ENCODE measurements around the gene FGD6.

Gene FGD6

GRCh38 chr12:95057424-95057823 lies 159.8 kb downstream of the FGD6 start:
- CTCF ChIA-PET: no interaction called here
- POLR2A ChIA-PET: interaction anchor here (1.2 kb wide), 1 partner anchor 54 kb away, joined by 3 read pairs; the partner anchor contains the start of gene NDUFA12
- TF ChIP-seq SUZ12 (IDR thresholded peaks at IDR 0.05): no peak
- TF ChIP-seq LEF1 (IDR thresholded peaks at IDR 0.05; ENCODE audit: borderline replicate concordance): no peak
- TF ChIP-seq HDGF (IDR thresholded peaks at IDR 0.05; ENCODE audit: borderline replicate concordance): no peak
- TF ChIP-seq SP1 (IDR thresholded peaks at IDR 0.05): no peak
- no peak for TF ChIP-seq FOXA1 (IDR thresholded peaks at IDR 0.05)
- no peak for TF ChIP-seq ZNF384 (IDR thresholded peaks at IDR 0.05)
- TF ChIP-seq BHLHE40 (IDR thresholded peaks at IDR 0.05; ENCODE audit: borderline replicate concordance): no peak
- no peak for TF ChIP-seq FOXK2 (IDR thresholded peaks at IDR 0.05)
- TF ChIP-seq TARDBP (IDR thresholded peaks at IDR 0.05): no peak
- TF ChIP-seq NFRKB (IDR thresholded peaks at IDR 0.05): no peak
- no peak for DNase-seq (ENCODE audit: extremely low spot score)

GRCh38 chr12:95055057-95055456 lies 162.2 kb downstream of the FGD6 start:
- no peak for TF ChIP-seq ELF4 (IDR thresholded peaks at IDR 0.05)
- TF ChIP-seq FOXM1 (IDR thresholded peaks at IDR 0.05; ENCODE audit: borderline replicate concordance): no peak
- TF ChIP-seq PKNOX1 (IDR thresholded peaks at IDR 0.05): no peak
- no peak for TF ChIP-seq HDGF (IDR thresholded peaks at IDR 0.05; ENCODE audit: borderline replicate concordance)
- no peak for TF ChIP-seq CTBP1 (IDR thresholded peaks at IDR 0.05; ENCODE audit: borderline replicate concordance)
- no peak for TF ChIP-seq L3MBTL2 (conservative IDR thresholded peaks at IDR 0.05)
- no peak for TF ChIP-seq FOXA1 (IDR thresholded peaks at IDR 0.05)
- no peak for TF ChIP-seq TARDBP (IDR thresholded peaks at IDR 0.05)
- TF ChIP-seq ARNT (IDR thresholded peaks at IDR 0.05): no peak
- no peak for TF ChIP-seq ZNF384 (IDR thresholded peaks at IDR 0.05)
- TF ChIP-seq FOXK2 (IDR thresholded peaks at IDR 0.05): no peak
- TF ChIP-seq BHLHE40 (IDR thresholded peaks at IDR 0.05; ENCODE audit: borderline replicate concordance): no peak
- TF ChIP-seq LEF1 (IDR thresholded peaks at IDR 0.05; ENCODE audit: borderline replicate concordance): no peak
- TF ChIP-seq SP1 (IDR thresholded peaks at IDR 0.05): no peak
- no peak for TF ChIP-seq NFRKB (IDR thresholded peaks at IDR 0.05)
- TF ChIP-seq SUZ12 (IDR thresholded peaks at IDR 0.05): no peak
- POLR2A ChIA-PET: no interaction called here
- DNase-seq (ENCODE audit: extremely low spot score): no peak
- CTCF ChIA-PET: no interaction called here

DNA sequence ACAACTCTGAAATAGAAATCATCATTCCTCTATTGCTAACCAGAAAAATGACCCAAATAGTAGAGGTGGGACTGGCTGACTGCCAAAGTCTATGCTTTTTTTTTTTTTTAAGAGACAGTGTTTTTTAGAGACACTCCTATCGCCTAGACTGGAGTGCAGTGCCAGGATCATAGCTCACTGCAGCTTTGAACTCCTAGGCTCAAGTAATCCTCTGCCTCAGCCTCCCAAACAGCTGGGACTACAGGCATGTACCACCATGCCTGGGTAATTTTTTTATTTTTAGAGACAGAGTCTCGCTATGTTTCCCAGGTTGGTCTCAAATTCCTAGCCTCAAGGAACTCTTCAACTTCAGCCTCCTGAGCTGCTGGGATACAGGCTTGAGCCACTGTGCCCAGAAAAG lies 163.1 kb downstream of the FGD6 start:
- TF ChIP-seq CTBP1 (IDR thresholded peaks at IDR 0.05; ENCODE audit: borderline replicate concordance) (no peak), L3MBTL2 (conservative IDR thresholded peaks at IDR 0.05) (no peak), ARNT (IDR thresholded peaks at IDR 0.05) (no peak), HDGF (IDR thresholded peaks at IDR 0.05; ENCODE audit: borderline replicate concordance) (no peak), FOXM1 (IDR thresholded peaks at IDR 0.05; ENCODE audit: borderline replicate concordance) (no peak), FOXK2 (IDR thresholded peaks at IDR 0.05) (no peak), ZNF384 (IDR thresholded peaks at IDR 0.05) (no peak), FOXA1 (IDR thresholded peaks at IDR 0.05) (no peak), SP1 (IDR thresholded peaks at IDR 0.05) (no peak), SUZ12 (IDR thresholded peaks at IDR 0.05) (no peak), NFRKB (IDR thresholded peaks at IDR 0.05) (no peak), PKNOX1 (IDR thresholded peaks at IDR 0.05) (no peak), BHLHE40 (IDR thresholded peaks at IDR 0.05; ENCODE audit: borderline replicate concordance) (no peak), LEF1 (IDR thresholded peaks at IDR 0.05; ENCODE audit: borderline replicate concordance) (no peak), TARDBP (IDR thresholded peaks at IDR 0.05) (no peak), ELF4 (IDR thresholded peaks at IDR 0.05) (no peak)
- no peak for DNase-seq (ENCODE audit: extremely low spot score)
- ChIA-PET CTCF (no interaction called here), POLR2A (no interaction called here)

GRCh38 chr12:95051241-95051640 lies 166.0 kb downstream of the FGD6 start:
- CTCF ChIA-PET: no interaction called here
- TF ChIP-seq ARNT (IDR thresholded peaks at IDR 0.05): no peak
- no peak for TF ChIP-seq PKNOX1 (IDR thresholded peaks at IDR 0.05)
- TF ChIP-seq SUZ12 (IDR thresholded peaks at IDR 0.05): no peak
- no peak for TF ChIP-seq L3MBTL2 (conservative IDR thresholded peaks at IDR 0.05)
- TF ChIP-seq ELF4 (IDR thresholded peaks at IDR 0.05): no peak
- TF ChIP-seq HDGF (IDR thresholded peaks at IDR 0.05; ENCODE audit: borderline replicate concordance): no peak
- no peak for DNase-seq (ENCODE audit: extremely low spot score)
- POLR2A ChIA-PET: no interaction called here

DNA sequence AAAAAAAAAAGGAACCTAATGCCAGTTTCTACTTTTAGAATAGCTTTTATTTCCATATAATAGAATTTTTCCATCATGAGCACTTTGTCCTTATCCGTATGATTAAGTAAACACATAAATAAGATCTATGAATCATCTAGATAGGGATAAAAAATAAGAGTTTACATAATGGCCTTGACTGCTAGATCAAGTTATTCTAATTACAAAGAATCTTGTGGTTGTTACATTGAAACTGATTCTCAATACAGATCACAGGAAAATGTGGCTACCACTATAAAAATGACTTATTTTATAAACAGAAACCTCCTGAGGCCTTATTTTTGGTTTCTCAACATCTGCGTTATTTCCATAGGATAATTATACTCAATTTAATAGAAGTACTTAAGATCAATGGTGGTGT lies 179.4 kb downstream of the FGD6 start:
- no peak for DNase-seq (ENCODE audit: extremely low spot score)
- ChIA-PET CTCF (no interaction called here), POLR2A (no interaction called here)
- TF ChIP-seq PKNOX1 (IDR thresholded peaks at IDR 0.05): no peak
- TF ChIP-seq NFRKB (IDR thresholded peaks at IDR 0.05): no peak
- TF ChIP-seq ZNF384 (IDR thresholded peaks at IDR 0.05): no peak
- no peak for TF ChIP-seq CTBP1 (IDR thresholded peaks at IDR 0.05; ENCODE audit: borderline replicate concordance)
- TF ChIP-seq FOXK2 (IDR thresholded peaks at IDR 0.05): no peak
- no peak for TF ChIP-seq SP1 (IDR thresholded peaks at IDR 0.05)
- TF ChIP-seq TARDBP (IDR thresholded peaks at IDR 0.05): no peak
- TF ChIP-seq ARNT (IDR thresholded peaks at IDR 0.05): no peak
- TF ChIP-seq LEF1 (IDR thresholded peaks at IDR 0.05; ENCODE audit: borderline replicate concordance): no peak
- no peak for TF ChIP-seq SUZ12 (IDR thresholded peaks at IDR 0.05)
- TF ChIP-seq HDGF (IDR thresholded peaks at IDR 0.05; ENCODE audit: borderline replicate concordance): no peak
- no peak for TF ChIP-seq BHLHE40 (IDR thresholded peaks at IDR 0.05; ENCODE audit: borderline replicate concordance)
- no peak for TF ChIP-seq FOXA1 (IDR thresholded peaks at IDR 0.05)
- no peak for TF ChIP-seq L3MBTL2 (conservative IDR thresholded peaks at IDR 0.05)
- TF ChIP-seq ELF4 (IDR thresholded peaks at IDR 0.05): no peak
- TF ChIP-seq FOXM1 (IDR thresholded peaks at IDR 0.05; ENCODE audit: borderline replicate concordance): no peak
